Mesenteric fat pad (tissue), 1 donor: Measurements from ENCODE around the gene TMCC1. TPM values are rescaled to one million over a fixed set of nuclear protein-coding genes. Genes with fewer than 3 reads are reported as not detected.
"Not testable (repeated sequence)": the region's sequence is repeated elsewhere in the genome, so short reads cannot be mapped to it uniquely, and the experiment has no call there.

Source experiments
- DNase-seq: peaks from one replicate; pipeline ENCODE4 v3.0.0-alpha.2; 2020; ENCODE audit warnings: low spot score
- total RNA-seq: library from RNA; stranded (reverse); fragmentation: NEBNext Ultra II Directional; extraction: Animal tissue kit (Norgen Biotek cat#: 25700); gene quantifications from one replicate; pipeline ENCODE4 v1.2.1, GENCODE V29; 2021
- donor health status: DM: yes; HTN: yes; CAD: no.

TMCC1 gene
- total RNA-seq, 1 donor from 2014 or later, result 41.0 TPM

- no peak for DNase-seq
These were observed 57.0 kb downstream of the TMCC1 start for GRCh38 chr3:129836381-129837064.

GRCh38 chr3:129835198-129835597 lies 58.3 kb downstream of the TMCC1 start:
- DNase-seq, result no peak

- no peak for DNase-seq
These were observed 58.9 kb downstream of the TMCC1 start for GRCh38 chr3:129834580-129834979.

DNA sequence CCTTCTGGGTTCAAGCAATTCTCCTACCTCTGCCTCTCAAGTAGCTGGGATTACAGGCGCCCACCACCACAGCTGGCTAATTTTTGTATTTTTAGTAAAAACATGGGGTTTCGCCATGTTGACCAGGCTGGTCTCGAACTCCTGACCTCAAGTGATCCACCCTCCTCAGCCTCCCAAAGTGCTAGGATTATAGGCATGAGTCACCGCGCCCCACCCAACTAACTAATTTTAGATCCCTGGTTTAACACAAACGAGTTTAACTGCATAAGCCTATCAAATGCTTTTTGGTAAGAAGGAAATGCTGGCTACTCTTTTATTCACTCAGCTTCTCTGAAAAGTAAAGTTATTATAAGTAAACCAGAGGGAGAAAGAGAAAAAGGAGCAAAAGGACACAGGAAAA lies 61.6 kb downstream of the TMCC1 start:
- not testable (repeated sequence) for DNase-seq

- DNase-seq, result no peak
These were observed 62.0 kb downstream of the TMCC1 start for GRCh38 chr3:129831503-129831902.

DNA sequence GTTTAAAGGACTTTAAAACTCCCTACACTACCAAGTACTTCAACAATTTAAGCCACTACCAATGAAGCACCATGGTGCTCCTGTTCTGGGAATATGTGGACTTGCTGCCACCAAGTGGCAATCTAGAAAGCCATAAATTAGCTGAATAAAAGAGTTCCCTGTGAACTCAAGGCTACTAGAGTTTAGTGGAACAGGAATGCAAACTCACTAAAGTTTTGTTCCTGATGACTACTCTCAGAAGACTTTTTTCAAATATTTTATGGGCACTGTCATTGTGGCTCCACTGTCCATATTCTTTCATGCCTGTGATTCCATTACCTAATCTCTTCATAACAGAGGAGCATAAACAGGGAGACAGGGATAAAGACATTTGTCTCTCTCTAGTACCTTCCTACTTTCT lies 63.9 kb downstream of the TMCC1 start:
- no peak for DNase-seq

- DNase-seq, result no peak
These were observed 65.7 kb downstream of the TMCC1 start for GRCh38 chr3:129827765-129828164.

- no peak for DNase-seq
These were observed 68.5 kb downstream of the TMCC1 start for GRCh38 chr3:129824926-129825541.

DNA sequence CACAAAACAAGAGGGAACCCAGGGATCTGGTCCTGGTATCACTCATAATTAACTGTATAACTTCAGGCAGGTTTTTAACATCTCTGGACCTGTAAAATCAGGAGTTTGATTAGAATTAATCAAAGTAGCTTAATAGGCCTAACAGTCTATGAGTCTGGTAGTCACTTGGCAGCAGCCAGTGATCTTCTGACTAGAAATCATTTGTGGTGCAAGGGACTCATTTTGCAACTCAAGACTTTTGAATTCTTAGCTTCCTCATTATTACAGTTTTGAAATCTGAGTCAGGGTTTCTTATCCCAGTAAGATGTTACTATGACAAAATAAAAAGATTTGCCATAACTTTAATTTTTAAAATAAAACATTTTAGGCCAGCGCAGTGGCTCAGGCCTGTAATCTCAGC lies 70.8 kb downstream of the TMCC1 start:
- no peak for DNase-seq

GRCh38 chr3:129822241-129822640 lies 71.3 kb downstream of the TMCC1 start:
- DNase-seq, result no peak

GRCh38 chr3:129820587-129820986 lies 72.9 kb downstream of the TMCC1 start:
- DNase-seq, result no peak

GRCh38 chr3:129812589-129812988 lies 80.9 kb downstream of the TMCC1 start:
- no peak for DNase-seq

DNA sequence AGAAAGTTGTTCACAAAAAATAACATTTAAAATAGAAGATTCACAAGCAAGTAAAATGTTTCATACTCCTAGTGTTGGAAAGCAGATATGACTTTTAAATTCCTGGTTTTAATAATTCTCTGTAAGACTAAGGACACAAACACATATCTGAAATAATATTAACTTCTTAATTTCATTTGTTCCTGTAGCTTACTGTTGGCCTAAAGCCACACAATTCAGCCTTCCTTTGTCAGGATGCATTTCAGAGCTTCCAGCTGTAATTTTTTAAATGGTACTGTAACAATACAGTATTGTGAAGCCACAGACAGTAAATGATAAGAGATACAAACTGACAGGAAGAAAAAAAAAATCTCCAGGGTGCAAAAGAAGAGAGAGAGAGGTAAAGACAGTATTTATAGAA lies 84.2 kb downstream of the TMCC1 start:
- DNase-seq, result no peak

GRCh38 chr3:129796146-129796545 lies 97.4 kb downstream of the TMCC1 start:
- no peak for DNase-seq

DNA sequence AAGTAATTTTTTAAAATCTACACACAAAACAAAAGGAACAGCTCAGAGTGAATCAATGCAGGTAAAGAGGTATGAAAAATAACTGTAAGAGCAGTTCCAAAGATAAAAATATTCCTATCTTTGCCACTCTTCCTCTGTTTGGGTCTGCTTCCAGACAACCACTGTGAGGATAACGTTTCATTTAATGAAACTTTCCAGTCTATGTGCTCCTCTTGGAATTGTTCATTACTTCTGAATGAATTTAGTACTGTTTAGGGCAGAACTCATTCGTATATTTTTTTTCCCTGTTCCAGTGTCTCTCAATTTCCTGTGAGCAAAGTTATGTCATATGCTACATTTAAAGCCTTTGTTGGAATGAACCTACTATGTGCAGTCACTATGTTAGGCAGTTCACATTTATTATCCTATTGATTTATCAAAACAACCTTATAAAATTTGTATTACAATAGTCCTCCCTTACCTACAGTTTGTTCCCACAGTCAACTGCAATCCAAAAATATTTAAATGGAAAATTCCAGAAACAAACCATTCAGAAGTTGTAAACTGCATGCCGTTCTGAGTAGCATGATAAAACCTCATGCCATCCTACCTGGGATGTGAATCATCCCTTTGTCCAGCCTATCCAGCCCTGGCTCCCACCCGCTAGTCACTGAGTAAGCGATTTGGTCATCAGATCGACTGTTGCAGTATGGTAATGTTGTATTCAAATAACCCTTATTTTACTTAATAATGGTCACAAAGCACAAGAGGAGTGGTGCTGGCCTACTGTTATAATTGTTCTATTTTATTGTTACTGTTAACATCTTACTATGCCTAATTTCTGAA lies 98.1 kb downstream of the TMCC1 start:
- no peak for DNase-seq

GRCh38 chr3:129794311-129795185 lies 99.0 kb downstream of the TMCC1 start:
- DNase-seq, result no peak

DNA sequence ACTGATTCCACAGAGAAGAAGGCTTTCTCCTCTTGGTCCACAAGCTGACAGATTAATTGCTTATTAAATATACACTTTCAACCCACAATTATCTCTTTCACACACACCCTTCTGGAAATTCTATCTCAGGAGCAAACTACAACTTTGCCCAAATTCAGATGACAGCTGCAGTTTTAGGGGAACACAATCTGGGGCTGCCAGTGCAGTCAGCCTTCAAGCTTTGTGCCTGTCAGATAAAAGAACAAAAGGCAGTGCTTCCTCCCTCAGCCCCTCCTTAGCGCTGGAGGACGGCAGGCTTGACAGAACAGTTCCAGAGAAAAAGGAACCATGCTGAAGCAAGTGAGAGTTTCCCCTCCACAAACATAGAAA lies 99.6 kb downstream of the TMCC1 start:
- DNase-seq, result no peak

GRCh38 chr3:129793319-129793718 lies 100.2 kb downstream of the TMCC1 start:
- DNase-seq, result no peak

DNA sequence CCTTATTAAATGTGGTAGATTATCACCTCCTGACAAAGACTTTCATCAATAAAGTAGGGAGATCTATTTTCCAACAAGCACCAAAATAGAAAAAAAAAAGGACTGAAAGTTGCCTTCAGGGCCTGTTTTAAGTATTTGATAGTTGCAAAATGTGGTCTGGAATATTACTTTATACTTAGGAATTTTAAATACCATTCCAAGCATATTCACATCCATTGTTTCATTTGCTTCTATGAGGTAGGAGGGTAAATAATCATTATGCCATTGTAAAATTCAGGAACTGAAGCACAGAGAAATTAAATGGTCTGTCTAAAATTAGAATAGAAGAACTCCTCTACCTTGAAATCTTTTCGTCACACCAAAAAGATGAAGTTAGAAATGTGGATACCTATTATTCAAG lies 110.0 kb downstream of the TMCC1 start:
- no peak for DNase-seq

DNA sequence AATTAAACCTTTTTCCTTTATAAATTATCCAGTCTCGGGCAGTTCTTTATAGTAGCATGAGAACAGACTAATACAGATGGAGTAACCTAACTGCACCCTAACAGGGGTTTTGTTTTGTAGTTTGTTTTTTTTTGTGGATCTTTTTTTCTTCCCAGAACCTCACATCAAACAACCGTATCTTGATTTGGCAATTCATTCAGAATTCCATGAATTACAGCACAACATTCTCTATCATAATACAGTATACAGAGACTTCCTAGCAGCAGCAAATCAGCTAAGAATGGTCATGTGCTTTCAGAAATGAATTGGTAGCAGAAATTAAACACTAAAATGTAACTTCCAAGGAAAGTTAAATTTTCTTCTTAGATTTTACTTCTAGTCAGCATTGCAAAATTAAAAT lies 114.6 kb downstream of the TMCC1 start:
- no peak for DNase-seq

DNA sequence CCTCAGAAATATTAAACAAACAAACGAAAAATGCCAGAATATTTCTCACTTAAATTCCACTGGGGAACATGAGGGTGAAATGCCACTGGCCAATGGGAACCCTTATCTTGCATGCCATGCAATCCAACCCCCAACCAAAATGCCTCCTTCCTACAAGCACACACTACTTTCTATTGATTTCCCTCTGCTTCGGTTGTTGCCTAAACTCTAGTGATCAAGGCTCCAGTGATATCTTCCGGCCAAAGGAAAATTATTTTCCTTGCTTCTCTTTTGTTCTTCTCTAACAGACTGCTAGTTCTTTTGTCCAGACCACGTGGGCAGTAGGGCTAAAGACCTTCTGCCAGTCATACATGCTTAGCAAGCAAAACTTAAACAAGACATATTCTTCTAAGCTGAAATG lies 115.7 kb downstream of the TMCC1 start:
- no peak for DNase-seq
